Measurements from ENCODE around the gene SAMD9L.

SAMD9L gene

GRCh38 chr7:93164766-93165165 lies 16.6 kb upstream of the SAMD9L start:
- no peak overlapping the region for H3K4me3 ChIP-seq (replicated peaks in 1 of 2; ENCODE audit: low read depth in 2 of 2, low read length in 2 of 2)
- DNase-seq (ENCODE audit: low read depth in 2 of 2) = no peak
- TF ChIP-seq CTCF (IDR thresholded peaks at IDR 0.05; ENCODE audit: low read depth, low read length) = no peak

GRCh38 chr7:93161181-93161762 lies 13.1 kb upstream of the SAMD9L start:
- no peak for TF ChIP-seq CTCF (IDR thresholded peaks at IDR 0.05; ENCODE audit: low read depth, low read length)
- no peak overlapping the region for H3K4me3 ChIP-seq (replicated peaks in 1 of 2; ENCODE audit: low read depth in 2 of 2, low read length in 2 of 2)
- no peak for DNase-seq (ENCODE audit: low read depth in 2 of 2)

- no peak overlapping the region for H3K4me3 ChIP-seq (replicated peaks in 1 of 2; ENCODE audit: low read depth in 2 of 2, low read length in 2 of 2)
- TF ChIP-seq CTCF (IDR thresholded peaks at IDR 0.05; ENCODE audit: low read depth, low read length) = no peak
- DNase-seq (ENCODE audit: low read depth in 2 of 2) = no peak
These were observed 12.2 kb upstream of the SAMD9L start for GRCh38 chr7:93160410-93160809.

GRCh38 chr7:93159490-93159889 lies 11.3 kb upstream of the SAMD9L start:
- H3K4me3 ChIP-seq (replicated peaks in 1 of 2; ENCODE audit: low read depth in 2 of 2, low read length in 2 of 2) = no peak overlapping the region
- DNase-seq (ENCODE audit: low read depth in 2 of 2) = peak; percentile 19 to 33
- no peak for TF ChIP-seq CTCF (IDR thresholded peaks at IDR 0.05; ENCODE audit: low read depth, low read length)

GRCh38 chr7:93156884-93157283 lies 8.7 kb upstream of the SAMD9L start:
- TF ChIP-seq CTCF (IDR thresholded peaks at IDR 0.05; ENCODE audit: low read depth, low read length) = no peak
- DNase-seq (ENCODE audit: low read depth in 2 of 2) = peak in 1 of 2 donors; percentile 19
- H3K4me3 ChIP-seq (replicated peaks in 1 of 2; ENCODE audit: low read depth in 2 of 2, low read length in 2 of 2) = no peak overlapping the region

- DNase-seq (ENCODE audit: low read depth in 2 of 2) = peak in 1 of 2 donors; percentile 65
- no peak overlapping the region for H3K4me3 ChIP-seq (replicated peaks in 1 of 2; ENCODE audit: low read depth in 2 of 2, low read length in 2 of 2)
- TF ChIP-seq CTCF (IDR thresholded peaks at IDR 0.05; ENCODE audit: low read depth, low read length) = peak; percentile 1
These were observed 2.1 kb upstream of the SAMD9L start for GRCh38 chr7:93150200-93150835.

All from cardiac fibroblast (primary cell).